ENCODE results near the gene ACAP1. TPM values are rescaled to one million over a fixed set of nuclear protein-coding genes. Genes with fewer than 3 reads are reported as not detected.
A peak's percentile ranks its signal among the peaks of the same experiment; 100 is the strongest.

The ACAP1 gene
- total and polyA plus RNA-seq, 2 experiments from 2014 or later: 10.2 TPM; not detected in 1

- TF ChIP-seq CTCF (IDR thresholded peaks at IDR 0.05; ENCODE audit: poor library complexity) (peak; percentile 90), EZH2phosphoT487 (IDR thresholded peaks at IDR 0.05; ENCODE audit: low read depth, severe bottlenecking, unreplicated experiment) (no peak), EZH2 (IDR thresholded peaks at IDR 0.05; ENCODE audit: borderline replicate concordance) (no peak)
- Histone ChIP-seq H3K9me2 (replicated peaks; ENCODE audit: insufficient read depth) (no peaks in the 10 kb centered on the region), H2AFZ (peak overlapping the region; percentile 16), H4K20me1 (ENCODE audit: insufficient read depth, poor library complexity, severe bottlenecking) (no peaks in the 10 kb centered on the region), H3K36me3 (replicated peaks; ENCODE audit: insufficient read depth, low read depth) (no peaks in the 10 kb centered on the region), H3K4me1 (ENCODE audit: insufficient read depth) (peaks cover 28% of the 10 kb centered on the region), H3K27me3 (no peaks in the 10 kb centered on the region), H3K4me3 (no peak overlapping the region), H3K27ac (no peak overlapping the region), H3K79me2 (no peaks in the 10 kb centered on the region), H3K9me3 (ENCODE audit: low read depth) (no peaks in the 10 kb centered on the region), H3K4me2 (peak overlapping the region; percentile 76)
- 9% methylated on average over 50 of the region's 51 CpGs for WGBS (ENCODE audit: low lambda C conversion rate, missing lambda C conversion rate)
- DNase-seq (ENCODE audit: low spot score): peak; percentile 93
These were observed 40.0 kb upstream of the ACAP1 start for GRCh38 chr17:7296189-7296861.

- Histone ChIP-seq H3K4me3 (no peak overlapping the region), H3K4me2 (no peak overlapping the region), H3K79me2 (peaks cover 13% of the 10 kb centered on the region), H3K27me3 (no peaks in the 10 kb centered on the region), H3K9me3 (ENCODE audit: low read depth) (no peaks in the 10 kb centered on the region), H3K27ac (no peak overlapping the region), H3K36me3 (replicated peaks; ENCODE audit: insufficient read depth, low read depth) (no peaks in the 10 kb centered on the region), H2AFZ (no peak overlapping the region), H4K20me1 (ENCODE audit: insufficient read depth, poor library complexity, severe bottlenecking) (peaks cover 10% of the 10 kb centered on the region), H3K9me2 (replicated peaks; ENCODE audit: insufficient read depth) (no peaks in the 10 kb centered on the region), H3K4me1 (ENCODE audit: insufficient read depth) (peaks cover 5% of the 10 kb centered on the region)
- no peak for DNase-seq (ENCODE audit: low spot score)
- TF ChIP-seq CTCF (IDR thresholded peaks at IDR 0.05; ENCODE audit: poor library complexity) (no peak), EZH2 (IDR thresholded peaks at IDR 0.05; ENCODE audit: borderline replicate concordance) (no peak), EZH2phosphoT487 (IDR thresholded peaks at IDR 0.05; ENCODE audit: low read depth, severe bottlenecking, unreplicated experiment) (no peak)
- 94% methylated on average over 7 of the region's 7 CpGs for WGBS (ENCODE audit: low lambda C conversion rate, missing lambda C conversion rate)
These were observed 32.1 kb upstream of the ACAP1 start for GRCh38 chr17:7304179-7304578.

- H3K36me3 ChIP-seq (replicated peaks; ENCODE audit: insufficient read depth, low read depth): peaks cover 8% of the 10 kb centered on the region
- no peaks in the 10 kb centered on the region for H3K27me3 ChIP-seq
- WGBS (ENCODE audit: low lambda C conversion rate, missing lambda C conversion rate): under 1% methylated on average over 42 of the region's 64 CpGs
- TF ChIP-seq EZH2 (IDR thresholded peaks at IDR 0.05; ENCODE audit: borderline replicate concordance): no peak
- no peak for TF ChIP-seq CTCF (IDR thresholded peaks at IDR 0.05; ENCODE audit: poor library complexity)
- no peak for TF ChIP-seq EZH2phosphoT487 (IDR thresholded peaks at IDR 0.05; ENCODE audit: low read depth, severe bottlenecking, unreplicated experiment)
- H2AFZ ChIP-seq: peak within 1 kb of the TSS; percentile 45
- H3K79me2 ChIP-seq: peaks cover 40% of the 10 kb centered on the region
- peaks cover 33% of the 10 kb centered on the region for H4K20me1 ChIP-seq (ENCODE audit: insufficient read depth, poor library complexity, severe bottlenecking)
- peaks cover 13% of the 10 kb centered on the region for H3K4me1 ChIP-seq (ENCODE audit: insufficient read depth)
- H3K9me2 ChIP-seq (replicated peaks; ENCODE audit: insufficient read depth): no peaks in the 10 kb centered on the region
- H3K27ac ChIP-seq: peak within 1 kb of the TSS; percentile 93
- no peaks in the 10 kb centered on the region for H3K9me3 ChIP-seq (ENCODE audit: low read depth)
- peak within 1 kb of the TSS; percentile 98 for H3K4me2 ChIP-seq
- peak within 1 kb of the TSS; percentile 24 for H3K4me3 ChIP-seq
- peak; percentile 100 for DNase-seq (ENCODE audit: low spot score)
These were observed 29.2 kb upstream of the ACAP1 start, which contains the start of gene EIF5A for GRCh38 chr17:7306911-7307685. Gene EIF5A (plus strand): TSS chr17:7307628. CDS start chr17:7309636, 2,008 bp downstream.
